ENCODE measurements around the gene PUS7. TPM values are rescaled to one million over a fixed set of nuclear protein-coding genes. Genes with fewer than 3 reads are reported as not detected.

The PUS7 gene
- polyA plus RNA-seq, 1 donor (not counting 4 experiments of a cell fraction or from before 2014, with no cell fraction given) = 25.2 TPM

- Histone ChIP-seq H3K4me2 (ENCODE audit: control insufficient read depth, extremely low read depth, insufficient read depth, low read depth, low read length) (peak overlapping the region; percentile 85), H3K9ac (ENCODE audit: control insufficient read depth, extremely low read depth, insufficient read depth, low read length) (peak overlapping the region; percentile 76), H3K4me3 (ENCODE audit: control insufficient read depth in 2 of 3, extremely low read depth in 1 of 3, insufficient read depth in 2 of 3, low read depth in 1 of 3, low read length in 3 of 3) (peak overlapping the region in 2 of 3 experiments; percentile 15 to 64), H3K79me2 (ENCODE audit: control insufficient read depth, insufficient read depth, low read length) (no peaks in the 10 kb centered on the region), H3K27me3 (ENCODE audit: control insufficient read depth, extremely low read depth, insufficient read depth, low read length) (no peaks in the 10 kb centered on the region), H3K9me3 (ENCODE audit: control insufficient read depth, low read depth, low read length) (no peaks in the 10 kb centered on the region), H3K4me1 (ENCODE audit: control insufficient read depth, extremely low read depth, insufficient read depth, low read length) (peaks cover 22% of the 10 kb centered on the region), H2AFZ (ENCODE audit: control insufficient read depth, low read length) (peak overlapping the region; percentile 91), H3K27ac (ENCODE audit: control insufficient read depth, insufficient read depth, low read length) (peak overlapping the region; percentile 97), H3K9me1 (ENCODE audit: control insufficient read depth, extremely low read depth, insufficient read depth, low read length) (no peaks in the 10 kb centered on the region), H4K20me1 (ENCODE audit: control insufficient read depth, extremely low read depth, insufficient read depth, low read length) (no peaks in the 10 kb centered on the region), H3K36me3 (ENCODE audit: control insufficient read depth in 2 of 2, extremely low read depth in 1 of 2, insufficient read depth in 2 of 2, low read length in 2 of 2) (no peaks in the 10 kb centered on the region)
- dilution Hi-C loops (cut with MboI; ENCODE audit: extremely low pct_ligation_motif_present, low sequenced_read_pairs) = no loop called here
- FAIRE-seq (peak; percentile 90), DNase-seq (ENCODE audit: low read depth, low spot score) (peak; percentile 60)
- TF ChIP-seq EZH2 (IDR thresholded peaks at IDR 0.05; ENCODE audit: low read length) = no peak
- TF ChIP-seq, protein P1, sequence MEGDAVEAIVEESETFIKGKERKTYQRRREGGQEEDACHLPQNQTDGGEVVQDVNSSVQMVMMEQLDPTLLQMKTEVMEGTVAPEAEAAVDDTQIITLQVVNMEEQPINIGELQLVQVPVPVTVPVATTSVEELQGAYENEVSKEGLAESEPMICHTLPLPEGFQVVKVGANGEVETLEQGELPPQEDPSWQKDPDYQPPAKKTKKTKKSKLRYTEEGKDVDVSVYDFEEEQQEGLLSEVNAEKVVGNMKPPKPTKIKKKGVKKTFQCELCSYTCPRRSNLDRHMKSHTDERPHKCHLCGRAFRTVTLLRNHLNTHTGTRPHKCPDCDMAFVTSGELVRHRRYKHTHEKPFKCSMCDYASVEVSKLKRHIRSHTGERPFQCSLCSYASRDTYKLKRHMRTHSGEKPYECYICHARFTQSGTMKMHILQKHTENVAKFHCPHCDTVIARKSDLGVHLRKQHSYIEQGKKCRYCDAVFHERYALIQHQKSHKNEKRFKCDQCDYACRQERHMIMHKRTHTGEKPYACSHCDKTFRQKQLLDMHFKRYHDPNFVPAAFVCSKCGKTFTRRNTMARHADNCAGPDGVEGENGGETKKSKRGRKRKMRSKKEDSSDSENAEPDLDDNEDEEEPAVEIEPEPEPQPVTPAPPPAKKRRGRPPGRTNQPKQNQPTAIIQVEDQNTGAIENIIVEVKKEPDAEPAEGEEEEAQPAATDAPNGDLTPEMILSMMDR (optimal IDR thresholded peaks at IDR 0.05 in 1 of 3, IDR thresholded peaks at IDR 0.05 in 1 of 3, conservative IDR thresholded peaks at IDR 0.05 in 1 of 3; ENCODE audit: extremely low read depth in 1 of 3, insufficient read depth in 2 of 3, low read length in 3 of 3) = peak in 2 of 3 experiments; percentile 4 to 13
Measured at GRCh38 chr7:105439174-105439893, 82.7 kb downstream of the PUS7 start.

- Histone ChIP-seq H4K20me1 (ENCODE audit: control insufficient read depth, extremely low read depth, insufficient read depth, low read length) (no peaks in the 10 kb centered on the region), H3K9ac (ENCODE audit: control insufficient read depth, extremely low read depth, insufficient read depth, low read length) (peak overlapping the region; percentile 76), H3K79me2 (ENCODE audit: control insufficient read depth, insufficient read depth, low read length) (no peaks in the 10 kb centered on the region), H3K27me3 (ENCODE audit: control insufficient read depth, extremely low read depth, insufficient read depth, low read length) (no peaks in the 10 kb centered on the region), H3K9me1 (ENCODE audit: control insufficient read depth, extremely low read depth, insufficient read depth, low read length) (no peaks in the 10 kb centered on the region), H2AFZ (ENCODE audit: control insufficient read depth, low read length) (peak overlapping the region; percentile 91), H3K36me3 (ENCODE audit: control insufficient read depth in 2 of 2, extremely low read depth in 1 of 2, insufficient read depth in 2 of 2, low read length in 2 of 2) (no peaks in the 10 kb centered on the region), H3K4me3 (ENCODE audit: control insufficient read depth in 2 of 3, extremely low read depth in 1 of 3, insufficient read depth in 2 of 3, low read depth in 1 of 3, low read length in 3 of 3) (peak overlapping the region in 2 of 3 experiments; percentile 15 to 64), H3K4me1 (ENCODE audit: control insufficient read depth, extremely low read depth, insufficient read depth, low read length) (peaks cover 22% of the 10 kb centered on the region), H3K27ac (ENCODE audit: control insufficient read depth, insufficient read depth, low read length) (peak overlapping the region; percentile 97), H3K4me2 (ENCODE audit: control insufficient read depth, extremely low read depth, insufficient read depth, low read depth, low read length) (peak overlapping the region; percentile 85), H3K9me3 (ENCODE audit: control insufficient read depth, low read depth, low read length) (no peaks in the 10 kb centered on the region)
- FAIRE-seq = peak; percentile 43
- no peak for DNase-seq (ENCODE audit: low read depth, low spot score)
- dilution Hi-C loops (cut with MboI; ENCODE audit: extremely low pct_ligation_motif_present, low sequenced_read_pairs) = no loop called here
- no peak for TF ChIP-seq EZH2 (IDR thresholded peaks at IDR 0.05; ENCODE audit: low read length)
- TF ChIP-seq, protein P1 (optimal IDR thresholded peaks at IDR 0.05 in 1 of 3, IDR thresholded peaks at IDR 0.05 in 1 of 3, conservative IDR thresholded peaks at IDR 0.05 in 1 of 3; ENCODE audit: extremely low read depth in 1 of 3, insufficient read depth in 2 of 3, low read length in 3 of 3) = no peak
Measured at GRCh38 chr7:105438847-105439173, 83.3 kb downstream of the PUS7 start.

Data from keratinocyte (primary cell).